Cerebellar cortex (tissue), 1 donor: ENCODE data around the gene SFRP2.

Experiments used
- DNase-seq: peaks from one replicate; pipeline ENCODE4 v3.0.0-alpha.2; 2015; ENCODE audit warnings: low spot score

Gene SFRP2

GRCh38 chr4:153788413-153789276 is at the start of gene SFRP2:
Gene SFRP2, minus strand, starts transcription at chr4:153789083. Its CDS starts 248 bp downstream, at chr4:153788835.
- DNase-seq: no peak

GRCh38 chr4:153838564-153838963 is 49.7 kb upstream of the SFRP2 start:
- DNase-seq: no peak

DNA sequence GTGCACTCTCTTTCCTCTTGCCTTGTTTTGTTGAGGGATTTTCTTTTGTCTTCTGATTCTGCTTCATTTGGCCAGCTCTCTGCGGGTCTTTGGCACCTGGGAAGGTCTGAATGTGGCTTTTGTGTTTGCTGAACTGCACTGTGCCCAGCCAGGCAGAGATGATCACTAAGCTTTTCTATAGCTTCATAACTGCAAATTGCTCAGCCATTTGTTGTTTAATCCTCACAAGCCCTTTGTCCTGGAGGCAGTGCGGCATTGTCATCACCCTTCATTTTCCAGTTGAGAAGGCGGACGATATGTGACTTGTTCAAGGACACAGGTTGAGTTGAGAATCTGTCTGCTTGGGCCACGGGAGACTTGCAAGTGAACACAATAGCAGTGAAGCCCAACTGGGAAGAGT is 46.0 kb upstream of the SFRP2 start:
- DNase-seq: no peak

- no peak for DNase-seq
Observed at GRCh38 chr4:153832720-153833287, 43.9 kb upstream of the SFRP2 start.

DNA sequence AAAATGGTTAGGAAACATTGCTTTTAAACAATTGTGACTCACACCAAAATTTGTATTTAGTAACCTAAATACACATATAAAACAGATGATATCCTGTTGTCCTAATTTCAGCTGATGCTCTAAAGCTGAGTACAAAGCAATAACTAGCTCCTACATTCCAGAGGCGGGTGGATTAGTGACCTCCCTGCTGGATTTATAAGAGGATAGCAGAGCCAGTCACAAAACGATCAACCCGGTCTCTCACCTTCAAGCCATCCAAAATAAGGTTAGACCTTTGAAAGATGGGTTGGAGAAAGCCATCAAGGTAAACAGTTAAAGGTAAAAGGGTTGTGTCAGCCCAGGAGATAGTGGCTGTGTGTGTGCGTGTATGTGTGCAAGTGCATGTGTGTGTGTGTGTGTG is 43.2 kb upstream of the SFRP2 start:
- DNase-seq: no peak

- no peak for DNase-seq
Observed at GRCh38 chr4:153831245-153831644, 42.4 kb upstream of the SFRP2 start.

DNA sequence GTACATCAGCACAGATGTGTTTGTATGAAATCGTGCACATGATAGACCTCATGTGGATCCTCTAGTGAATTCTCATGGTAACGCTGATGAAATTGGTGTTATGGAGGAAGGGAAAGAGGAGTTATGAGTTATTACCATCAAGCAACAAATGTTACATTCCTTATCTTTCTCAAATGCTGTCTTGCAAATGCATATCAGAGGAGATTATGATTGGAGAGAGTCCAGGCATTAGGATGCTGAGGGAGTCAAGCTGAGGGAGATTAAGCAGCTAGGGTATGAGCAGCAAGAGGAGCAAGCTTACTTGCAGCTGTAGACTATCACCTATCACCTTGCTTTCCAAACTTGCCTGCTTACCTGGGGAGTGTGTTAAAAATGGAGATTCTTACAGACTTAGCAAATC is 36.8 kb upstream of the SFRP2 start:
- no peak for DNase-seq

DNA sequence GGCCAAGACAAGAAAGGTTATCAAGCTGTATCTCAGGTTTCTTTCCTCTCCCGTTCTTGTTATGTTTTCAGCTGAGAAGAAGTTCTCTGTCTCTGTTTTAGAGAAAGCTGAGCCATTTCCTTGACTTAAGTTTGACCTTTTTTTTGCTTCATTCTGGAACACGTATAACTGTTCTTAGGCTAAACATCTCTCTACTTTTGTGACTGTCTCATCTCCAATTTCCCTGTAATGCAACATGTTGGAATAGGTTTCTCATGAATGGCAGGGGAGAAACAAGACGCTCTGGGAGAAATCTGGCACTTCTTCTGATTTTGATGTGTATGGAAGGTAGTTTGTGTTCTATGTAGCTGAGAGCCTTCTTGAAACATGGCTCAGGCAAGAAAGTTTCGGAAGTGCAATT is 36.2 kb upstream of the SFRP2 start:
- DNase-seq: no peak

GRCh38 chr4:153824501-153824900 is 35.6 kb upstream of the SFRP2 start:
- no peak for DNase-seq

GRCh38 chr4:153823483-153823882 is 34.6 kb upstream of the SFRP2 start:
- DNase-seq: no peak

- no peak for DNase-seq
Observed at GRCh38 chr4:153822316-153822715, 33.4 kb upstream of the SFRP2 start.

DNA sequence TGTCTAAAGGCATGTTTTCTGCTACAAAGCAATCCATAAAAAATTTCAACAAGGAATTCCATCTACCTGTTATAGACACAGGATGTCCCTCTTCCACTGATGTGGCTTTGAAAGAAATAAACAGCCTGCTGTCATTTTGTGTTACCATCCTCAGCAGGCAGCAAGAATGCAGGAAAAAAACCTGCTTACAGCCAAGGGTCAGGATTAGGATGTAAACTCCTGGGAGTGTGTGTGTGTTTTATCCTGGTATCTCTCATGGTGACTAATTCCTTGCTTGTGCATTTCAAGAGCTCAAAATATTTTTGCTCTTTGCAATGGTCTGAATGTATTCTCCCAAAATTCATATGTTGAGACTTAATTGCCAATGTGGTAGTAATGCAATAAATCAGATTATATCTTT is 28.6 kb upstream of the SFRP2 start:
- DNase-seq: no peak

GRCh38 chr4:153816542-153816941 is 27.7 kb upstream of the SFRP2 start:
- no peak for DNase-seq

GRCh38 chr4:153814789-153815188 is 25.9 kb upstream of the SFRP2 start:
- DNase-seq: no peak

GRCh38 chr4:153809916-153810810 is 21.3 kb upstream of the SFRP2 start:
- no peak for DNase-seq

GRCh38 chr4:153809307-153809706 is 20.4 kb upstream of the SFRP2 start:
- no peak for DNase-seq

- DNase-seq: no peak
Observed at GRCh38 chr4:153808175-153808574, 19.3 kb upstream of the SFRP2 start.

DNA sequence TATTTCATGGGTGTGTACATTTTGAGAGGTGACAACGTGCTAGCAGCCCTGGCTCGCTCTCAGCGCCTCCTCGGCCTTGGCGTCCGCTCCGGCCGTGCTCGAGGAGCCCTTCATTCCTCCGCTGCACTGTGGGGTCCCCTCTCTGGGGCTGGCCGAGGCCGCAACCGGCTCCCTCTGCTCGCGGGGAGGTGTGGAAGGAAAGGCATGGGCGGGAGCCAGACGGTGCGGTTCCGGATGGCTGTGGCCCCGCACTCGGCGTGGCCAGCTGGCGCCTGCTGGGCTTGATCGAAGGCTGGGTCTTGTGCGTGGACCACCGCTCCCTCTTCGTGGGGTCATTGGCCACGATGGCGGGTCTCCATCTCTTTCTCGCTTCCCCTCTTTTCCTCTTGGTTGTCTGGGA is 17.2 kb upstream of the SFRP2 start:
- no peak for DNase-seq

DNA sequence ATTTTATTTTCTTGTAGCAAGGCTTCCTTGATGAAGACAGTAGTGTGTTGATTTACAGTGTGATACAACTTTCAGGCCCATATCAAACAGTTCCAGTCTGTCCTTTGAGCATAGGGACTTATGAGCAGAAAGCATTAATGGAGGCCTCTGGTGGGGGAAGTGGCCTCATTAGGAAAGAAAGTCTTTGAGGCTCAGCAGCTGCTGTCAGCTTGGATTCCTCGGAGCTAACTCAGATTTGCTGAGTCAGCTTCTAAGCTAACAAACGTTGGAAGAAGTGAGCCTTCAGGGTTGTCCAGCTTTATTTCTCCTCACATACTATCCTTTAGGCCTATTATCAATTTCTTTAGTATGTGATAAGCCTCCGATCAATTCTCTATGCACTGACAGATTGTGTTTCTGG is 15.8 kb upstream of the SFRP2 start:
- no peak for DNase-seq

GRCh38 chr4:153799694-153800074 is 10.8 kb upstream of the SFRP2 start:
- DNase-seq: no peak

DNA sequence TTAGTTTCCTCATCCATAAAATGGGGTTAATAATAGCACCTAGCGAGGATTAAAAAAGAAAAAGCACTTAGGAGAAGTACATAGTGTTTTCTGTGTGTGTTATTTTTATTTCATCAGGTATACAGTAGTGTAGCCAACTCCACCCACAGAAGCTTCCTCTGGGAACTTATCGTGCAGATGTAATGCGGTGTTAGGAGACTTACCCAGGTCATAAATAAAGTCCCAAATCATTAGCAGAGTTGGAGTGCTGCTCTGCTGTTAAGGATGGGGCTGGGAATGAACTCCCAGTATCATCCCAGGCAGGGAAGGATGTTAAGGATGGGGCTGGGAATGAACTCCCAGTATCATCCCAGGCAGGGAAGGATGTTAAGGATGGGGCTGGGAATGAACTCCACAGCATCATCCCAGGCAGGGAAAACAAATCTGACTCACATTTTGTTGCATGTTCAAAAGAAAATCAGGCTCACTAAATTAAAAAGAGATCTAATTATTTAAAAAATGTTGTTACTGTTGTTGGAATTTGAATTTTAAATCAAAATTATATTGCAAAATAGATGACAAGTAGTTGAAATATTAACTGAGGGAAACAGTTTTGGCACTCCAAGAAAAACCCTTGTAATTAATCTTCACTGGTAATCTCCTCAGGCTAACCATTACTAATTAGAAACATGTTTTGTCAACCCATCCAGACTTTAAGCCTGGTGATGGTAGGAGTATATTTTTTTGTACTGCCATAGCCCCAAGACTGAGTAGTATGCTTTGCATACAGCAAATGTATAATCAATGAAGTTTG is 10.2 kb upstream of the SFRP2 start:
- no peak for DNase-seq

DNA sequence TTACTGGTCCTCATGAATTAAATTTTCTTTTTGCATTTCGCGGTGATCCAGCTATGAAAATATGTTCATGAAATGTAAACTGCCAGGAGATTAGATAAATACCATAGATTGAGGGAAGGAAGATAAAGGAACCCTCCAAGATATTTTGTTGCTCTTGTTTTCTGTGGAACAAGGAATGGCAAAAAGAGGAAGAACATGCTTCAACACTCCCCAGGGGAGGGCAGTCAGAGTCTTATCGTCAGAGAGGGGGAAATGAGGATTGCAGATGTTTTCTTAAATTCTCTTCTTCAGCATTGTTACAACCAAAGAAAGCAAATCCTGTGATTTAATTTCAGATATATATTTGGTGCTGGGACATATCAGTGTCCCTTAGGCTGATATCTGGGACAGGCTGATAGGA is 9.5 kb upstream of the SFRP2 start:
- no peak for DNase-seq
